H1 (cell line): ENCODE data around the gene DNER. TPM values are rescaled to one million over a fixed set of nuclear protein-coding genes. Genes with fewer than 3 reads are reported as not detected.

Experiments used
- GTF2F1 ChIP-seq: IDR thresholded peaks from 2 replicates; pipeline ENCODE4 v1.6.1; 2012; ENCODE audit warnings: low read depth, low read length, improper control_type of control experiment, borderline replicate concordance
- KDM1A ChIP-seq: fragments of 200-600, 300-600 bp; sonication (generic); IDR thresholded peaks from 2 replicates; pipeline ENCODE4 v1.7.1; 2016; ENCODE audit warnings: mild to moderate bottlenecking, low read length, borderline replicate concordance
- POLR2AphosphoS5 ChIP-seq: IDR thresholded peaks from 2 replicates; pipeline ENCODE4 v1.6.1; 2011; ENCODE audit warnings: low read depth, low read length
- POU5F1 ChIP-seq: IDR thresholded peaks from 2 replicates; pipeline ENCODE4 v1.6.1; 2011; ENCODE audit warnings: low read depth, mild to moderate bottlenecking, low read length, moderate library complexity
- TAF1 ChIP-seq: IDR thresholded peaks from 2 replicates; pipeline ENCODE4 v1.6.1; 2011; ENCODE audit warnings: mild to moderate bottlenecking, low read depth, low read length
- polyA plus RNA-seq, 7 experiments: library from polyadenylated mRNA; depleted of rRNA in 3 of 7; stranded (reverse) in 5 of 7; unstranded in 2 of 7; fragments of >200 nt in 5 of 7; fragments of 200-250 nt in 2 of 7; gene quantifications; 1 replicate in 5 of 7; 2 replicates in 1 of 7; 4 replicates in 1 of 7; pipeline versions ENCODE4 v1.2.1 to v1.2.3, GENCODE V29; 2011 to 2013; ENCODE audit warnings: missing spikeins in 2 of 7, mixed read lengths in 2 of 7
- total RNA-seq: library from RNA; stranded (reverse); fragmentation: NEBNext Ultra II Directional; extraction: Animal tissue kit (Norgen Biotek cat#: 25700); gene quantifications from 2 replicates; pipeline ENCODE4 v1.2.1, GENCODE V29; 2021
- TF ChIP-seq, protein P1 (sequence below): fragments of 300-600 bp; sonication (generic); IDR thresholded peaks from 2 replicates; pipeline ENCODE4 v1.7.1; 2012; ENCODE audit warnings: low read length, moderate library complexity, mild to moderate bottlenecking, inconsistent platforms; ENCODE audit not compliant: insufficient replicate concordance
- TF ChIP-seq, protein P2 (sequence below): IDR thresholded peaks from 2 replicates; pipeline ENCODE4 v1.6.1; 2012; ENCODE audit warnings: inconsistent platforms

Gene DNER
- total and polyA plus RNA-seq, 2 of the 8 experiments (the other 6 are each of a cell fraction or from before 2014, with no cell fraction given): 6.8 to 16.3 TPM

DNA sequence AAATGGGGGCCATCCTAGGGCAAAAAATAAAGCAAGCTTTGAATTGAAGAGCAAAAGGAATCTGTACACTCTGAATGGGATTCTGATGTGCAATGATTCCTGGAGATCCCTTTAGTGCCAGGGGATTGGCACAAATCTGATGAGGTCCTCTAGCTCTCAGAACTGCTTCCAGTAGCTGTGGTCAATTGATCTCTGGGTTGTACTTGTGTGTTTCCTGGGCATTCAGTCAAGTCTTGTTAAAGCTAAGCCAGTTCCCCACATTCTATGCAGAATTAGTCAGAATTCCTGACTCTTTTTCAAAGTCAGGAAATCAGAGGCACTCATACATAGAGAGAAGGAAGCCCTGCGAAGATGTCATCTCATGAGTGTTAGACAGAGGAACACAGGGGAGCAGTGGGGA is 161.3 kb downstream of the DNER start (continued):
- TF ChIP-seq, protein P1, sequence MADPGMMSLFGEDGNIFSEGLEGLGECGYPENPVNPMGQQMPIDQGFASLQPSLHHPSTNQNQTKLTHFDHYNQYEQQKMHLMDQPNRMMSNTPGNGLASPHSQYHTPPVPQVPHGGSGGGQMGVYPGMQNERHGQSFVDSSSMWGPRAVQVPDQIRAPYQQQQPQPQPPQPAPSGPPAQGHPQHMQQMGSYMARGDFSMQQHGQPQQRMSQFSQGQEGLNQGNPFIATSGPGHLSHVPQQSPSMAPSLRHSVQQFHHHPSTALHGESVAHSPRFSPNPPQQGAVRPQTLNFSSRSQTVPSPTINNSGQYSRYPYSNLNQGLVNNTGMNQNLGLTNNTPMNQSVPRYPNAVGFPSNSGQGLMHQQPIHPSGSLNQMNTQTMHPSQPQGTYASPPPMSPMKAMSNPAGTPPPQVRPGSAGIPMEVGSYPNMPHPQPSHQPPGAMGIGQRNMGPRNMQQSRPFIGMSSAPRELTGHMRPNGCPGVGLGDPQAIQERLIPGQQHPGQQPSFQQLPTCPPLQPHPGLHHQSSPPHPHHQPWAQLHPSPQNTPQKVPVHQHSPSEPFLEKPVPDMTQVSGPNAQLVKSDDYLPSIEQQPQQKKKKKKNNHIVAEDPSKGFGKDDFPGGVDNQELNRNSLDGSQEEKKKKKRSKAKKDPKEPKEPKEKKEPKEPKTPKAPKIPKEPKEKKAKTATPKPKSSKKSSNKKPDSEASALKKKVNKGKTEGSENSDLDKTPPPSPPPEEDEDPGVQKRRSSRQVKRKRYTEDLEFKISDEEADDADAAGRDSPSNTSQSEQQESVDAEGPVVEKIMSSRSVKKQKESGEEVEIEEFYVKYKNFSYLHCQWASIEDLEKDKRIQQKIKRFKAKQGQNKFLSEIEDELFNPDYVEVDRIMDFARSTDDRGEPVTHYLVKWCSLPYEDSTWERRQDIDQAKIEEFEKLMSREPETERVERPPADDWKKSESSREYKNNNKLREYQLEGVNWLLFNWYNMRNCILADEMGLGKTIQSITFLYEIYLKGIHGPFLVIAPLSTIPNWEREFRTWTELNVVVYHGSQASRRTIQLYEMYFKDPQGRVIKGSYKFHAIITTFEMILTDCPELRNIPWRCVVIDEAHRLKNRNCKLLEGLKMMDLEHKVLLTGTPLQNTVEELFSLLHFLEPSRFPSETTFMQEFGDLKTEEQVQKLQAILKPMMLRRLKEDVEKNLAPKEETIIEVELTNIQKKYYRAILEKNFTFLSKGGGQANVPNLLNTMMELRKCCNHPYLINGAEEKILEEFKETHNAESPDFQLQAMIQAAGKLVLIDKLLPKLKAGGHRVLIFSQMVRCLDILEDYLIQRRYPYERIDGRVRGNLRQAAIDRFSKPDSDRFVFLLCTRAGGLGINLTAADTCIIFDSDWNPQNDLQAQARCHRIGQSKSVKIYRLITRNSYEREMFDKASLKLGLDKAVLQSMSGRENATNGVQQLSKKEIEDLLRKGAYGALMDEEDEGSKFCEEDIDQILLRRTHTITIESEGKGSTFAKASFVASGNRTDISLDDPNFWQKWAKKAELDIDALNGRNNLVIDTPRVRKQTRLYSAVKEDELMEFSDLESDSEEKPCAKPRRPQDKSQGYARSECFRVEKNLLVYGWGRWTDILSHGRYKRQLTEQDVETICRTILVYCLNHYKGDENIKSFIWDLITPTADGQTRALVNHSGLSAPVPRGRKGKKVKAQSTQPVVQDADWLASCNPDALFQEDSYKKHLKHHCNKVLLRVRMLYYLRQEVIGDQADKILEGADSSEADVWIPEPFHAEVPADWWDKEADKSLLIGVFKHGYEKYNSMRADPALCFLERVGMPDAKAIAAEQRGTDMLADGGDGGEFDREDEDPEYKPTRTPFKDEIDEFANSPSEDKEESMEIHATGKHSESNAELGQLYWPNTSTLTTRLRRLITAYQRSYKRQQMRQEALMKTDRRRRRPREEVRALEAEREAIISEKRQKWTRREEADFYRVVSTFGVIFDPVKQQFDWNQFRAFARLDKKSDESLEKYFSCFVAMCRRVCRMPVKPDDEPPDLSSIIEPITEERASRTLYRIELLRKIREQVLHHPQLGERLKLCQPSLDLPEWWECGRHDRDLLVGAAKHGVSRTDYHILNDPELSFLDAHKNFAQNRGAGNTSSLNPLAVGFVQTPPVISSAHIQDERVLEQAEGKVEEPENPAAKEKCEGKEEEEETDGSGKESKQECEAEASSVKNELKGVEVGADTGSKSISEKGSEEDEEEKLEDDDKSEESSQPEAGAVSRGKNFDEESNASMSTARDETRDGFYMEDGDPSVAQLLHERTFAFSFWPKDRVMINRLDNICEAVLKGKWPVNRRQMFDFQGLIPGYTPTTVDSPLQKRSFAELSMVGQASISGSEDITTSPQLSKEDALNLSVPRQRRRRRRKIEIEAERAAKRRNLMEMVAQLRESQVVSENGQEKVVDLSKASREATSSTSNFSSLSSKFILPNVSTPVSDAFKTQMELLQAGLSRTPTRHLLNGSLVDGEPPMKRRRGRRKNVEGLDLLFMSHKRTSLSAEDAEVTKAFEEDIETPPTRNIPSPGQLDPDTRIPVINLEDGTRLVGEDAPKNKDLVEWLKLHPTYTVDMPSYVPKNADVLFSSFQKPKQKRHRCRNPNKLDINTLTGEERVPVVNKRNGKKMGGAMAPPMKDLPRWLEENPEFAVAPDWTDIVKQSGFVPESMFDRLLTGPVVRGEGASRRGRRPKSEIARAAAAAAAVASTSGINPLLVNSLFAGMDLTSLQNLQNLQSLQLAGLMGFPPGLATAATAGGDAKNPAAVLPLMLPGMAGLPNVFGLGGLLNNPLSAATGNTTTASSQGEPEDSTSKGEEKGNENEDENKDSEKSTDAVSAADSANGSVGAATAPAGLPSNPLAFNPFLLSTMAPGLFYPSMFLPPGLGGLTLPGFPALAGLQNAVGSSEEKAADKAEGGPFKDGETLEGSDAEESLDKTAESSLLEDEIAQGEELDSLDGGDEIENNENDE: no peak
- TF ChIP-seq GTF2F1 (no peak), TAF1 (no peak), POLR2AphosphoS5 (no peak), POU5F1 (no peak), KDM1A (no peak)
- TF ChIP-seq, protein P2, sequence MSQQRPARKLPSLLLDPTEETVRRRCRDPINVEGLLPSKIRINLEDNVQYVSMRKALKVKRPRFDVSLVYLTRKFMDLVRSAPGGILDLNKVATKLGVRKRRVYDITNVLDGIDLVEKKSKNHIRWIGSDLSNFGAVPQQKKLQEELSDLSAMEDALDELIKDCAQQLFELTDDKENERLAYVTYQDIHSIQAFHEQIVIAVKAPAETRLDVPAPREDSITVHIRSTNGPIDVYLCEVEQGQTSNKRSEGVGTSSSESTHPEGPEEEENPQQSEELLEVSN: no peak
